ENCODE data around the gene CYP3A5.

CYP3A5 gene

GRCh38 chr7:99720800-99721595 is 41.2 kb upstream of the CYP3A5 start:
- H3K9me3 ChIP-seq (ENCODE audit: control insufficient read depth, insufficient read depth, low read depth, low read length), result no peaks in the 10 kb centered on the region
- CTCF ChIA-PET, result no interaction called here
- TF ChIP-seq ZNF114 (tag by site-specific recombination; IDR thresholded peaks at IDR 0.05), result no peak
- no peak for TF ChIP-seq ZBTB26 (tag by site-specific recombination; optimal IDR thresholded peaks at IDR 0.05)
- TF ChIP-seq ZNF560 (tag by site-specific recombination; IDR thresholded peaks at IDR 0.05; ENCODE audit: borderline replicate concordance), result no peak
- TF ChIP-seq TCF7L2 (IDR thresholded peaks at IDR 0.05; ENCODE audit: borderline replicate concordance, low read depth, low read length), result no peak
- TF ChIP-seq MEIS1 (CRISPR knock-in tag; IDR thresholded peaks at IDR 0.05; ENCODE audit: borderline replicate concordance), result no peak
- no peak for TF ChIP-seq ZNF2 (tag by site-specific recombination; IDR thresholded peaks at IDR 0.05)
- TF ChIP-seq ZNF510 (tag by site-specific recombination; IDR thresholded peaks at IDR 0.05; ENCODE audit: insufficient replicate concordance), result no peak
- TF ChIP-seq ZNF324 (tag by site-specific recombination; IDR thresholded peaks at IDR 0.05), result no peak
- TF ChIP-seq KLF7 (tag by site-specific recombination; IDR thresholded peaks at IDR 0.05; ENCODE audit: borderline replicate concordance), result no peak
- TF ChIP-seq KLF16 (tag by site-specific recombination; IDR thresholded peaks at IDR 0.05), result no peak
- no peak for TF ChIP-seq INSM2 (tag by site-specific recombination; IDR thresholded peaks at IDR 0.05)
- TF ChIP-seq ZNF26 (tag by site-specific recombination; IDR thresholded peaks at IDR 0.05), result no peak
- TF ChIP-seq ZNF214 (tag by site-specific recombination; IDR thresholded peaks at IDR 0.05; ENCODE audit: borderline replicate concordance), result no peak
- TF ChIP-seq ZNF521 (tag by site-specific recombination; IDR thresholded peaks at IDR 0.05), result no peak
- no peak for TF ChIP-seq ZSCAN4 (tag by site-specific recombination; IDR thresholded peaks at IDR 0.05)
- TF ChIP-seq, protein P1, sequence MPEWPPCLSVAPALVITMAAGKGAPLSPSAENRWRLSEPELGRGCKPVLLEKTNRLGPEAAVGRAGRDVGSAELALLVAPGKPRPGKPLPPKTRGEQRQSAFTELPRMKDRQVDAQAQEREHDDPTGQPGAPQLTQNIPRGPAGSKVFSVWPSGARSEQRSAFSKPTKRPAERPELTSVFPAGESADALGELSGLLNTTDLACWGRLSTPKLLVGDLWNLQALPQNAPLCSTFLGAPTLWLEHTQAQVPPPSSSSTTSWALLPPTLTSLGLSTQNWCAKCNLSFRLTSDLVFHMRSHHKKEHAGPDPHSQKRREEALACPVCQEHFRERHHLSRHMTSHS (tag by site-specific recombination; IDR thresholded peaks at IDR 0.05), result no peak
- no peak for TF ChIP-seq KLF10 (tag by site-specific recombination; IDR thresholded peaks at IDR 0.05)
- TF ChIP-seq PRDM1 (tag by site-specific recombination; IDR thresholded peaks at IDR 0.05), result no peak
- TF ChIP-seq GLIS2 (tag by site-specific recombination; IDR thresholded peaks at IDR 0.05), result no peak
- TF ChIP-seq ZNF792 (tag by site-specific recombination; IDR thresholded peaks at IDR 0.05), result no peak
- H3K4me3 ChIP-seq (ENCODE audit: low read depth, low read length), result no peak overlapping the region
- H3K27ac ChIP-seq (ENCODE audit: extremely low read depth, low read depth, low read length), result no peak overlapping the region
- no peaks in the 10 kb centered on the region for H3K4me1 ChIP-seq (ENCODE audit: control insufficient read depth, insufficient read depth, low read length)
- no peaks in the 10 kb centered on the region for H3K36me3 ChIP-seq (ENCODE audit: control insufficient read depth in 2 of 2, insufficient read depth in 1 of 2, low read length in 2 of 2)
- POLR2A ChIA-PET, result no interaction called here
